GM18505 (cell line): Measurements from ENCODE around the gene CYP2C18.

Experiments used
- ATAC-seq: cut with Tn5 transposase; IDR thresholded peaks from one replicate; pipeline ENCODE4 v1.9.1; 2021; ENCODE audit not compliant: unreplicated experiment
- POLR2A ChIP-seq: IDR thresholded peaks from 4 replicates; pipeline ENCODE4 v1.6.1; 2011; ENCODE audit warnings: borderline replicate concordance; ENCODE audit not compliant: insufficient read depth, insufficient read length; ENCODE audit errors: extremely low read depth

Gene CYP2C18

DNA sequence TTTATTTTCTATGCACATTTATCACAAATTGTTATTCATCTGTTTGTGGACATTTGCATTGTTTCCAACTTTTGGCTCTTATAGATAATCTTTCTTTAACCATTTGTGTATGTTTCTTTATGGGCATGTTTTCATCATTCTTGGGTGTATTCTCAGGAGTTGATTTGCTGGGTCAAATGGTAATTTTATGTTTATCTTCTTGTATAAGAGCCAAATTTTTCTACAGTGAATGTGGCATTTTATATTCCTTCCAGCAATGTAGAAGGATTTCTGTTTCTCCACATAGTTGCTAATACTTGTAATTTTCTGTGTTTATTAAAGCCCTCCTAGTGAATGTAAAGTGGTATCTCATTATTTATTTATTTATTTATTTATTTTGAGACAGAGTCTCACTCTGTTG lies 100.7 kb downstream of the CYP2C18 start:
- no peak for TF ChIP-seq POLR2A
- no peak for ATAC-seq

DNA sequence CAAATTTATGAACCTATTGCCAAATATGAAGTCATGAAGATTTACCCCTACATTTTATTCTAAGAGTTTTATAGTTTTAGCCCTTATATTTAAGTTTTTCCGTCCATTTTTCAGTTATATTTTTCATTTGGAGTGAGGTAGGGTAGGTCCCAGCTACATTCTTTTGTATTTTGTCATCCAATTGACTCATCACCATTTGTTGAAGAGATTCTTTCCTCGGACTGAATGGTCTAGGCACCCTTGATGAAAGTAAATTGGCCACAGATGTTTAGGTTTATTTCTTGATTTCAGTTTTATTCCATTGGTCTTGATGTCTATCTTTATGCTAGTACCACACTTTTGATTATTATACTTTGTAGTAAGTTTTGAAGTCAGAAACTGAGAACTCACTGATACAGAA lies 101.7 kb downstream of the CYP2C18 start:
- no peak for TF ChIP-seq POLR2A
- ATAC-seq = no peak
